ENCODE results near the gene NCAPG2.
A peak's percentile ranks its signal among the peaks of the same experiment; 100 is the strongest.
"Not testable (repeated sequence)": the region's sequence is repeated elsewhere in the genome, so short reads cannot be mapped to it uniquely, and the experiment has no call there.

NCAPG2 gene

GRCh38 chr7:158664406-158664805, 40.2 kb downstream of the NCAPG2 start:
- peak; percentile 15 for DNase-seq

GRCh38 chr7:158663428-158663741, 41.2 kb downstream of the NCAPG2 start:
- DNase-seq, result no peak

- DNase-seq, result no peak
These were observed 41.8 kb downstream of the NCAPG2 start for GRCh38 chr7:158662610-158663427.

GRCh38 chr7:158658475-158658874, 46.1 kb downstream of the NCAPG2 start:
- DNase-seq, result no peak

GRCh38 chr7:158657189-158657746, 47.3 kb downstream of the NCAPG2 start:
- DNase-seq, result no peak

GRCh38 chr7:158655931-158656441, 48.6 kb downstream of the NCAPG2 start:
- DNase-seq, result peak; percentile 71

- no peak for DNase-seq
These were observed 49.1 kb downstream of the NCAPG2 start for GRCh38 chr7:158655507-158655906.

GRCh38 chr7:158651968-158652565, 52.5 kb downstream of the NCAPG2 start:
- no peak for DNase-seq

GRCh38 chr7:158650821-158651225, 53.8 kb downstream of the NCAPG2 start:
- no peak for DNase-seq

- no peak for DNase-seq
These were observed 55.3 kb downstream of the NCAPG2 start for GRCh38 chr7:158649279-158649678.

GRCh38 chr7:158648787-158649186, 55.8 kb downstream of the NCAPG2 start:
- no peak for DNase-seq

GRCh38 chr7:158648168-158648567, 56.4 kb downstream of the NCAPG2 start:
- DNase-seq, result no peak

GRCh38 chr7:158647475-158647792, 57.2 kb downstream of the NCAPG2 start:
- no peak for DNase-seq

- DNase-seq, result no peak
These were observed 57.7 kb downstream of the NCAPG2 start for GRCh38 chr7:158646766-158647474.

- no peak for DNase-seq
These were observed 58.8 kb downstream of the NCAPG2 start for GRCh38 chr7:158645842-158646241.

GRCh38 chr7:158642149-158642548, 62.5 kb downstream of the NCAPG2 start:
- DNase-seq, result no peak

- no peak for DNase-seq
These were observed 66.6 kb downstream of the NCAPG2 start for GRCh38 chr7:158638001-158638400.

GRCh38 chr7:158633055-158633956, 71.3 kb downstream of the NCAPG2 start:
- DNase-seq, result no peak

- DNase-seq, result no peak
These were observed 72.9 kb downstream of the NCAPG2 start for GRCh38 chr7:158631574-158632195.

GRCh38 chr7:158626289-158626688, 78.3 kb downstream of the NCAPG2 start:
- not testable (repeated sequence) for DNase-seq

- no peak for DNase-seq
These were observed 81.4 kb downstream of the NCAPG2 start for GRCh38 chr7:158623241-158623640.

GRCh38 chr7:158620839-158621441, 83.7 kb downstream of the NCAPG2 start:
- no peak for DNase-seq
